Myocyte (in vitro differentiated cells): Measurements from ENCODE around the gene SH3RF1. TPM values are rescaled to one million over a fixed set of nuclear protein-coding genes. Genes with fewer than 3 reads are reported as not detected.
"Not testable (repeated sequence)": the region's sequence is repeated elsewhere in the genome, so short reads cannot be mapped to it uniquely, and the experiment has no call there.

Experiments
- DNase-seq: peaks from one replicate; pipeline ENCODE4 v3.0.0-alpha.2; 2012; ENCODE audit warnings: low read depth
- total RNA-seq: library from RNA; depleted of rRNA; stranded (reverse); fragments of >200 nt; gene quantifications from 2 replicates; pipeline ENCODE4 v1.2.3, GENCODE V29; 2014

The SH3RF1 gene
- total RNA-seq, 1 donor from 2014 or later = 6.9 TPM

DNA sequence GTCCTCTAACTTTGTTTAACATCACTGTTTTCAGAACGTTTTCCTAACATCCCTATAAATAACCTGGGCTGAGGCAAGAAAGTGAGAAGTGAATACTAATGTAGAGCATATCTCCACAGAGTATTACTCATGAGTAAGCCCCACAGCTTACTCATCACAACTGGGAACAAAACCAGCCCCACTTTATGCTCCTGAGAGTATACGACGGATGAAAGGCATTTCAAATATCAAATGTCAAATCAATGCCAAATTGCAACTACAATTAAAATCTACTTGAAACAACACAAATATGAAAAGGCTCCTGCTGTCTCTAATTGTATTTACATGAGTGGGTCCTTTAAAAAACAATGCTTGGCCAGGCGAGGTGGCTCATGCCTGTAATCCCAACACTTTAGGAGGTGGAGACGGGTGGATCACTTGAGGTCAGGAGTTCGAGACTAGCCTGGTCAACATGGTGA lies 41.2 kb downstream of the SH3RF1 start:
- peak; percentile 72 for DNase-seq

DNA sequence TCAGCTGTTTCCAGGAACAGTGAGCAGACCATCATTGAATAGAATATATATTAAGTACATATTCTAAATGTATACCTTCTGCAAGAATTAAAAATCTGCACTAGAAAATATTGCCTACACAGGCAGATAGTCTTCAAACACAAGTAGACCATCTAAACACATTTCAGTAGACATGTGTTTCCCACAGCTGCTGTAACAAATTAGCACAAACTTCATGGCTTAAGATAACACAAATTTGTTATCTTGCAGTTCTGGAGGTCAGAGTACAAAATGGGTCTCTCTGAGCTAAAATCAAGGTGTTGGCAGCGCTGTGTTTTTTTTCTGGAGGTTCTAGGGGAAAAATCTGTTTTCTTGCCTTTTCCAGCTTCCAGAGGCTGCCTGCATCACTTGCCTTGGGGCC lies 42.7 kb downstream of the SH3RF1 start:
- no peak for DNase-seq

DNA sequence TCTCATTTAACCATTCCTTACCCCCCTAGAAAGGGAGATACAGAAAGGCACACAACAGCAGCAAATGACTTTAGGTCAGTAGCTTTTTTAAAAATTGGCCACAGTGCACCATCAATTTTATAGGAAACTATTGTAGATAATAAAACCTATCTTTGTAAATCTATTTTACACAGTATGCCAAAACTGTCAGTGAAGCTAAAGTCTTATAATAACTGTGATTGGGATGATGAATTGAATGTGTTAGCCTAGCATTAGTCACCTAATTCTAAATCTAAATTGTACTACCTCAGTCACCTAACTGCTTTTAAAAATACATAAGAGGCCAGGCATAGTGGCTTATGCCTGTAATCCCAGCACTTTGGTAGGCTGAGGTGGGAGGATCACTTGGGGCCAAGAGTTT lies 44.2 kb downstream of the SH3RF1 start:
- DNase-seq = no peak

DNA sequence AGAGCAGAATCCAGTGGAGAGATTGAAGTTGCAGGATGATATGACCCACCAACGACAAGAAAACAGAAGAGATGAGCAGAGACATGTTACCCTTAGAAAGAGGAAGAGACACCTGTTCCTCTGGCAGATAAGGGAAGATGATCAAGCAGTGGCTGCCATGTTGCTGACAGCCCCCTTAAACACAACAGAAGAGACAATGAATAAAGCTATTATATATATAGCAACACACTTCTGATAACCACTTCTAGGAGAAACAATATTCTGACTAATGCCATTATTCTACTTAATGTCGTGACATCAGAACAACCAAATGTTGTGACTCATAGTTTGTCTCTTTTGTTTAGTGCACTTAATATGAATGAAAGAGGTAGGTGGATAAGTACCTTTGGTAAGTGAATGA lies 44.9 kb downstream of the SH3RF1 start:
- DNase-seq = peak; percentile 18

DNA sequence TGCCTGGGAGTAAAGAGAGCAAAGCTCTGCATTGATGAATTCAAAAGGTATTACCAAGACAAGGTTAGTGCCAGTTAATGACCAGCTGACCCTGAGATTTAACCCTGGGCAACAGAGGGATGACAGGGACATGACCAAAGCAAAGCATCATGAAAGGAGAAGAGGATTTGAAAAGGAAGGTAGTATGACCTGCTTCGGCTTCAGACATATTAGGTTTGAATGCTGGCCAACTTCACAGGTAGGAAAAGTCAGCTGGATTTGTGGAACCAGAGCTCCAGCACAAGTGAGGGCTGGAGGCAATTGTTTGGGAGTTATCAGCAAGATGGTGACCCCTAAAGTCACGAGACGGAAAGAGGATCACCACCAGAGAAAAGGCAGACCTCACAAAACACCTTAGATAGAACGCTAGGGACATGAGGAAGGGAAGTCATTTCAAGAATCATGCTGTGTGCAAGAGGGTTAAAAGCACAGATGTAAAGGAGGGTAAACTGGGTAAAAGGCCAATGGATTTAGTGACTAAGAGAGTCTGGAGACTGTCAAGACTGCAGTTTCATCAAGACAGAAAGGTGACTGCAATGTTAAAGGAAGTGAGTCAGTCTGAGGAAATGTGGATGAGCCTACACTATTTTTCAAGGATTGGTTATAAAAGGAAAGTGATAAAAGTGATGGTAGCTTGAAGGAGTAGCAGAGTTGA lies 45.6 kb downstream of the SH3RF1 start:
- DNase-seq = peak; percentile 41

DNA sequence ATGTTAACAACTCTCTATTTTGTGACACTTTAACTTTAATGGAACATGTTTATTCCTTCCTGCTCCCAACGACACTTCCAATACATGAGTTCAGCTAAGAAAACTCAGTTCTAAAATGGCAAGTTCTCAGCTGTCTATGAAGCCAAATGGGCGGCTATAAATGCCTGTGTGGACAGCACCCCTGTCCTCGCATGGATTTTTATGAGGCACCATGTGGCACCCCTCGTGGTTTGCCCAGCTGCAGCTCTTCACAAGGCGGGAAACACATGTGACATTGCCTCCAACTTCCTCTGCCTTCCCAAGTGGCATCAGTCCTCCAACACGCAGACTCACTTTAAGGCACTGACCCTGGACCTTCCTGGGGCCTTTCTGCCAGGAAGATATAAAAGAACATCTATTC lies 48.0 kb downstream of the SH3RF1 start:
- peak; percentile 70 for DNase-seq

DNA sequence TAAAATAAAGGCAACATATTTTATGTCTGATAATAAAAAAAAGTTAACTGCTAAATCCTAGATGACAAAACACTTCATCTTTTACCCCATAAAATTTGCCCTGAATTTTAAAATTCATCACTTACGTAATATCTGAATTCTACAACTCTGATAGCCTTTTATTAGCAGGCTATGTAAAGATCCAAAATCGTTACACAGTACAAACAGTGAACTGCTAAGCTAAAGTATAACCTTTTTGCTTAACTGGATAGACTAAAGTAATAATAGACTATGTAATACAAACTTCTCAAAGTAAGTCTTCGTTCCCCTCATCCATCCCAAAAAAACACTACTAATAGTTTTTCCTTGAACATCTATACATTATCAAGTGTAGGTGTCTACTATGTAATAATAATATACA lies 49.1 kb downstream of the SH3RF1 start:
- DNase-seq = no peak

DNA sequence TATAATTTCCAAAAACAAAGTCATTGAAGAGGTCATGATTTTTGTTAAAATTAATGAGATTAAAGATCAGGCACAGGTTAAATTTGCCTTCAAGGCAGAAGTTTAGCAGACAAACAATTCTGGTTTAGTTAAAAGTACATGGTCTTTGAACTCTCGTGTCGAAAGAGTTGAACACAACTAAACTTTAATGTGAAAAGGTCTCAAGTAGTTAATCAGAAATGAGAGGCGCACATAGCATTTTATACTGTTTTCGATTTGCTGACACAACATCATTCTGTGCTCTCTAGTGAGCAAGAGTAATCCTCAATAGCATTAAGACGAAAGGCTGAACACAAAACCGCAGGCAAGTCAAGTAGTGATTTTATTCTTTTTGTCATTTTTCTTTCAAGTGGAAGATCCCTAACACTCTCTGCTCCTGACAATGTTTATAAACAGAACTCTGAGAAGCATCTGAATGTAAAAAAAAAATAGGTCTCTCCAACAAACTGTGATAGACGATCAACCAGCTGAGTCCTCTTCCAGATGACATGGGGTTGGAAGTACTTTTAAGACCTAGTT lies 49.8 kb downstream of the SH3RF1 start:
- no peak for DNase-seq

DNA sequence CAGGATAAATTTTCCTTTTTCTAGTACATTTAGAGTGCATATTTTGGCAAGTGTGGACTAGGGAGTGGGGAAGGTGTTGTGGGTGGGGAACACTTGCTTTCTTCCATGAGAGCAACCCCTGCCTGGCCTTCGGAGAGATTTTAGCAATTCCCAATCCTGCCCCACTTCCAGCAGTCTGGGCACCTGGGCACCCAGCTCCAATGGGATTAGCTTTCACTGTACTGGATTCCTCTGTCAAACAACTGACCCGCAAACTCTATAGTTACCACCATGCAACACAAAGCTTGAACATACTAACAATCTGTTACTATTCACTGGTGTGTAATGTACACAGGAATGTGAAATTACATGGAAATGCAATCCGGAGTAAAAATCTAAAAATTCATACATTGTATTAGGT lies 50.3 kb downstream of the SH3RF1 start:
- DNase-seq = no peak

DNA sequence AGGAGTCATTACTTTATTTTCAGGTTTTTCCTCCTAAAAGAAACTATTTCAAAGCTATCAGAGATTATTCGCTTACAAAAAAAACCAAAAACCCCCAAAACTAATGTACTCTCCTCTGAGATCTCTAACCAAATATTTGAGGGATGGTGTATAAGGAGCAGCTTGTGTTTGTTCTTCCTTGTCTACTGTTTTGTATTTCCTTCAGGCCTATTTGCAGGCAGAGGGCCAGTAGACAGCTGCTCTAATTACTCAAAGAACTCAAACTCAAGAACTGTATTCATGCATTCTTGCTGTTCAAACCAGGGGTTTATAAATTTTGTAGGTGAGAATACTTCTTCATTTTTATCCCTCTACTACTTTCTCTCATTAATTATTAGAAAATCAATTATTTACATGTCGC lies 51.3 kb downstream of the SH3RF1 start:
- peak; percentile 72 for DNase-seq

DNA sequence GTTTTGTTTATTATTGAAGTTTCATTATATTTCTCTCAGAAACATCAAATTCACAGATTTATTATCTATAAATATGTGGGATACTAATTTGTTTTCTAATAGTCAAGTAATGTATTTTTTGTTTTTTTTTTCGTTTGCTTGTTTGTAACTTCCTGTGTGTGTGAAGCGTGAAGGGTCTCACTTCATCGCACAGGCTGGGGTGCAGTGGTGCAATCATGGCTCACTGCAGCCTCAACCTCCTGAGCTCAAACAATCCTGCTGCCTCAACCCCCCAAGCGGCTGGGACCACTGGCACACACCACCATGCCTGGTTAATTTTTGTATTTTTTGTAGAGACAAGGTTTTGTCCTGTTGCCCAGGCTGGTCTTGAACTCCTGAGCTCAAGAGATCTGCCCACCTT lies 55.1 kb downstream of the SH3RF1 start:
- DNase-seq = no peak

DNA sequence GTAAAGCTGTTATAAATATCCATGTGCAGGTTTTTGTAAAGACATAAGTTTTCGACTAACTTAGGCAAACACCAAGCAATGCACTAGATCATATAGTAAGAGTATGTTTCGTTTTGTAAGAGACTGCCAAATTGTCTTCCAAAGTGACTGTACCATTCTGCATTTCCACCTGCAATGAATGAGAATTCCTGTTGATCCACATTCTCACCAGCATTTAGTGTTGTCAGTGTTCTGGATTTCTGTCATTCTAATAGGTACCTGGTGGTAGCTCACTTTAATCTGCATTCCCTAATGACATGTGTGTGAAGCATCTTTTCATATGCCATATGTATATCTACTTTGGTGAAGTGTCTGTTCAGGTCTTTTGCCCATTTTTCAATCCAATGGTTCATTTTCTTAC lies 57.8 kb downstream of the SH3RF1 start:
- no peak for DNase-seq

DNA sequence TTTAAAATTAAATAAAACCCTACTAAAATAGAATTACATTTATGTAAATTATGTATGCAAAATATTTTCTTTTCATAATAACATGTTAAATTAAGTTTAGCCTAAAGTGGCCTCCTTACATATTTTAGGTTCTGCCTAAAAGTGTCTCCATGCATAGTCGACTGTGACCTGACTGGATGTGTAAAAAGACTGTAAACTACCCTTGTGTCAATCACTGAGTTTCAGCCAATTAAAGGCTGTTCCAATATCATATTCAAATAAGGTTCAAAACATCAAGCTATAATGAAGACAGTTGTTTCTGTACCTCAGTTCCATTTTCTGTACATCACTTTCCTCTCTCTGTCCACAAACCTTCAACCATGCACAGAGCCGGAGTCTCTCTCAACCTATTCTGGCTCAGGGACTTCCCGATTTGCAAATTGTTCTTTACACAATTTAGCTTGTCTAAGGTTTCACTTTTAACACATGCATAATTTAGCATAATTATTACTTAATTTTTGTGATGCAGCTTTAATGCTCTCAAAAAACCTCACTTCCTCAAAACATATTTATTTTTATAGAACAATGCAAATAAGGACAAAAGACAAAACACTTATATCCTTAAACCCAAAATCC lies 60.1 kb downstream of the SH3RF1 start:
- no peak for DNase-seq

DNA sequence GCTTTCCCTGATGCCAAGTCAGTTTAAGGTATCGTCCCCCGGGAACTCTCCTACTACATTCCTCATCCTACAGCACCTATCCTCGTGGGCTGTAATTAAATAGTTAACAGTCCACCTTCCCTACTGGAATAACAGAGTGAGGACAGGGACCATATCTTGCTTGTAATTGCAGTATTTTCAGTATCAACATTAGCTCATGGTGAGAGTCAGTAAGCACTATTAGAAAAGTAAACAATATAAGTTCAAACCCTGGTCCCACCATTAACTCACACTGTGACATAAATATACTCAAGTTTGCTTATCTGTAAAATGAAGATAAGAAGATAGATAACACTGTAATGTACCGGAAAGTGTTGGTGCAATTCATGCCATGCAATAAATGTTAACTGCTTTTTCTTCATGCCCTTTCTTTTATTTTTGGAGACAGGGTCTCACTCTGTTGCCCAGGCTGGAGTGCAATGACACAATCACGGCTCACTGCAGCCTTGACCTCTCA lies 61.3 kb downstream of the SH3RF1 start:
- no peak for DNase-seq

DNA sequence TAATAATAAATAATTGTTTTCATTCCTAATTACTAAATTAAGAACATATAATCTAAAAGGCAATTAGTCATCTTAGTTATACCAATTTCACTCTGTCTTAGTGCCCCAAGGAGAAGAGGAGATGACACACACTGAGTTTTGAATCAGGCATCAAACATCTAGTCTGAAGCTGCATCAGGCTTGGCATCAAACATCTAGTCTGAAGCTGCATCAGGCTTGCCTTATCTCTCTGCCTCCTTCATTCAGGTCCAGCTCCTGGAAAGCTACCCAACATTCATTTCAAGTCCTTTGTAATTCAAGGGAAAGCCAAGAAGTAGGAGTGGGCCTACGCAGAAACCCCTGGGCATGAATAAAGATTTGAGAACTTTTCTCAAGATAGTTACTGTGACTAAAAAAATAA lies 62.2 kb downstream of the SH3RF1 start:
- no peak for DNase-seq

DNA sequence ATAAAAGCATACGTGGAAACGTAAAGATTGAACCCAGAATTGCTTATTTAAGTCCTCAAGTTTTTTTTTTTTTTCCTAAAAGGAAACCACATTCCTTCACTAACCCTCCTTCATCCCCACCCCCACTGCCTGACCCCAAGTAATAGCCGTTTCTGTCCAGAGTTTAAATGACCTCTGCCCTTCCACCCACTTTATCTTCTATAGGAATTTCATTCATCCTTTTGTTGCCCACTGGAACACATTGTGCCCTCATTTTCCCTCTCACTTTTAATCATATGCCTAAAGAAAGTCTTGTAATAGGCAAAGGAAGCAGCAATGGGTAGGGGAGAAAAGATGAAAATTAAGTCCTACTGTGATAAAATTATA lies 62.7 kb downstream of the SH3RF1 start:
- DNase-seq = no peak

DNA sequence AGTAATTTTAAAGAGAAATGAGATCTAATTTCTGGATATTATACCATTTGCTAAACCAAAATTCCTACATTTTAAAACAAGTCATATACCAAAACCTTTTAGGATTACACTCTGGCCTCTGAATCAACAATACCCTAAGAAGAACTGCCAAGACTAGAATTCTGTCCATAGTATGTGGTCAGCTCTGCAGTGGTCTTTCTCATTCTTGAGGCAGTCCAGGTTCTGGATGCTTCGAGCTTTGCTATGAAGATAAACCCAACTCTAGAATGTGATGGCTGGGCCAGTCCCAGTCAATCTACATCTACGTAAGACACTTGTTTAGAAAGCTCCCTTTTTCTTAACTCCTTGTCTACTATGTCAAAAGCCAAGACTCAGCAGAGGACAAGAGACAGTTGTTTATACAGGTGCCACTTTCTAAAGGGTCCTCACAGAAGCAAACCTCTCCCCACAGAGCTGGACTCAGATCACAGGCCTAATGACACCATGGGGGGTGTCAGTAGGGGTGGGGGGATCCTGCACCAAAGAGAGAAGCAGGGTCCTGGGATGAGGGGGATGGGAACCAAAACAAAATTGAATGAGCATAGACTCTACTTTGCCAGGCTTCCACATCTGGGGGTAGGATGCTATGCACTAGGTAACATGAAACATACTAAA lies 63.2 kb downstream of the SH3RF1 start:
- no peak for DNase-seq

DNA sequence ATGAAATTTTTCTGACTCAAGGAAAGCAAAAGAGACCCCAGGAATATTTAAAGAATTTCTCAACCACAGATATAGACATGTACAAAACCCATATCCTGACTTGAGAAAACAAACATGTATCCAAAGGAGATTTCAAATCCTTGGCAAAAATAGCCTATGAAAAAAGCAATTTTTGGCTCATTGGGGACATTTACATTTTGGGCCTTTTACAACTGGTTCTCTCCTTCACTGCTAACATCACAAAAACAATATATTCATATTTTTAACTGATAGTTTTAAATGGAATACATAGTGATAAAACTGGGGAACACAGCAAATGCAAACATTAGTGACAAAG lies 65.0 kb downstream of the SH3RF1 start:
- no peak for DNase-seq

DNA sequence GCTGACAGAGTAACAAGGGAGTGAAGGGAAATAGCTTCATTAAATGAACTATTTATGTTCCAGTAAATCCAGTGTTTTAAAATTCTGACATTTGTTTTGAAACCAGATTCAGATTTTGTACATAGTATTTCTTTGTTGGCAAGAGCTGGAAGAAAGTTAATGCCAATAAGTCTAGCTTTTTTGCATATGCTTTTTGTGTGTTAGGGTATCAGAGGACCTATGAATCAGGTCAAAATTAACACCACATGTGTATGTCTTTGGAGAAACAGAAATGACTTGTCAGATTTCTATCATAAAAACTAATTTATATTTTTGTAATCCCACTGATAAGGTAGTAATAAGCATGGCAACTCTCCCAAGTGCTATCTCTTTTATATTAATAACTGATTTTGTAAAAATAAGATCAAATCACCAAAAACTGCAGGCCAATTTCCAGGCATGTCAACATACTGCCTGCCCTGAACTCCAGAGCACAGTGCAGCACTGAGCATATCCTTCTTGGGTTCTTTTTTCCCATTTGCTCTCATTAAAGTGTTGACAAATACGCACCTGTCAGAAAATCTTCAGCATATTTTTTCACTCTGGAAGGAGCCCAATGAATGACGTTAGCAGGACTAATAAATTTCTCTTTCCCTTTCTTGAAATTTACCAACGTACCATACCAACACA lies 65.5 kb downstream of the SH3RF1 start:
- DNase-seq = peak; percentile 42

DNA sequence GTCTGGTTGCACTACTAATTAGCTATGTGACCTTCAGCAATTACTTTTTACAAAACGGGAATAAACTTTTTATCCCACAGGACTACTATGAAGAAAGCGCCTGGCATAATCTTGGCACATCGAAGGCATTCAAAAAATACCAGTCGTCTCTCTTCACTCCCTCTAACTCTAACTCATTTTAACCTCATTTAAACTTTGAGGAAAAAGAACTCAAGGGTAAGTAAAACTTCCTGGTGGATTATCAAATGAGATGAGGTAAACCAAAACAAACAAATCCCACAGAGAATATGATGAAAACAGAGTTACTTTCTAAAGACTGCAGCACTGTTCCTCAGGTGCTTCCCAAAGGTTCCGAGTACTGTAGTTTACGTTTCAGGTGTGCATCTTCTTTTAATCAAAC lies 66.9 kb downstream of the SH3RF1 start:
- DNase-seq = no peak

DNA sequence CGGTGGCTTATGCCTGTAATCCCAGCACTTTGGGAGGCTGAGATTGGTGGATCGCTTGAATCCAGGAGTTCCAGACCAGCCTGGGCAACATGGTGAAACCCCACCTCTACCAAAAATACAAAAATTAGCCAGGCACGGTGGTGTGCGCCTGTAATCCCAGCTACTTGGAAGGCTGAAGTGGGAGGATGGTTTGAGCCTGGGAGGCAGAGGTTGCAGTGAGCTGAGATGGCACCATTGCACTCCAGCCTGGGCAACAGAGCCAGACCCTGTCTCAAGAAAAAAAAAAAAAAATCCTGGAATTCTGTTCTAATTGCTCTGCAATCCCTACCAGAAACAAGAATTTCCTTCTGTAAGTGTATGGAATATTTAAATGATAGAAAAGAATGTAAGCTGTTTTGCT lies 67.5 kb downstream of the SH3RF1 start:
- DNase-seq = not testable (repeated sequence)

DNA sequence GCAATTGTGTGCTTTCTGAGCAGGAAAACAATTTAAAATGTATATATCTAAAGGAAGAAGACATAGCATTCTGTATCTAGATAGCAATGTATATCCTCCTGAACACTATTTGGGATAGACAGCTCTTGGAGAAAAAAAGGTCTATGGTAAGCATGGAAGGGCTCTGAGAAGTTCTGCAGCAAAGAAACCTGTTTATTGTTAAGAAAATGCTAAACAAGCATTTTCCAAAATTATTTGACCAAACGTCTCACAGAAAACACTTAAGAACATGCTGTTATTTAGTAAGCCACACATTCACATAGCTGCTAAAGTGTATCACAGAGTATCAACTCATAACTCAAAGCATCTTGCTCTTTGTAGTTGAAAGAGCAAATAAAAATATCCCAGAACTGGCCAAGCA lies 67.9 kb downstream of the SH3RF1 start:
- DNase-seq = no peak
